GM12892 (cell line): ENCODE data around the gene ARMC9.

Source experiments
- POLR2A ChIP-seq: IDR thresholded peaks from 2 replicates; pipeline ENCODE4 v1.6.1; 2011; ENCODE audit warnings: low read depth, low read length, control low read depth
- POLR2AphosphoS5 ChIP-seq: IDR thresholded peaks from 2 replicates; pipeline ENCODE4 v1.6.1; 2011; ENCODE audit warnings: low read depth, low read length, control low read depth

DNA sequence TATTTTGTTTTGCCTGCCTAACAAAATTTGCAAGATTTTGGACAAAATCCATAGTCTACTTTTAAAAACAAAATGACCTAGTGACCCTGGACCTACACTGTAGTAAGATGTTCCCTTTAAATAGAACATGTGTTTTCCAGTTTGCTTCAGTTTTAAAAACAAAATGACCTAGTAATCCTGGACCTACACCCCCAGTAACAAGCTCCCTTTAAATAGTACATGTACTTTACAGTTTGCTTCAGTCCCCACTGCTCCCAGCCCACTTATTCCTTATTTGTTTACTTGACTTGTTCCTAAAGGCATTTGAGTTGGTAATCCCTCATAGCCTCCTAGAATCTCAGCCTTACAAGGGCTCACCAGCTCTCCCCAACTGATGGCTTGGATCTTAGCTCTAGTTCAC, 39.1 kb upstream of the ARMC9 start:
- TF ChIP-seq POLR2A, result no peak
- TF ChIP-seq POLR2AphosphoS5, result no peak
